Activated CD8-positive, alpha-beta memory T cell treated with anti-CD3 and anti-CD28 coated beads, Interleukin-2, amount 50 U/mL, for 48 hours (primary cell): ENCODE data around the gene TMEM200A.
"Not testable (repeated sequence)": the region's sequence is repeated elsewhere in the genome, so short reads cannot be mapped to it uniquely, and the experiment has no call there.

Experiments used
- DNase-seq: peaks from one replicate; pipeline ENCODE4 v3.0.0-alpha.2; 2020

TMEM200A gene

GRCh38 chr6:130365166-130366106, at the start of gene TMEM200A:
TSS of gene TMEM200A (plus strand) at chr6:130366017. CDS start at chr6:130440423, 74,406 bp downstream.
- DNase-seq: peak; percentile 83

GRCh38 chr6:130320908-130321307, 44.9 kb upstream of the TMEM200A start:
- DNase-seq: no peak

- DNase-seq: peak; percentile 56
Observed at GRCh38 chr6:130322673-130323268, 43.0 kb upstream of the TMEM200A start.

- no peak for DNase-seq
Observed at GRCh38 chr6:130324657-130325056, 41.2 kb upstream of the TMEM200A start.

GRCh38 chr6:130326496-130326895, 39.3 kb upstream of the TMEM200A start:
- no peak for DNase-seq

- no peak for DNase-seq
Observed at GRCh38 chr6:130337534-130337933, 28.3 kb upstream of the TMEM200A start.

- not testable (repeated sequence) for DNase-seq
Observed at GRCh38 chr6:130346324-130346723, 19.5 kb upstream of the TMEM200A start.

- DNase-seq: no peak
Observed at GRCh38 chr6:130354322-130354721, 11.5 kb upstream of the TMEM200A start.

GRCh38 chr6:130355572-130355971, 10.2 kb upstream of the TMEM200A start:
- no peak for DNase-seq

- no peak for DNase-seq
Observed at GRCh38 chr6:130357436-130357835, 8.4 kb upstream of the TMEM200A start.

- no peak for DNase-seq
Observed at GRCh38 chr6:130359736-130360135, 6.1 kb upstream of the TMEM200A start.

- no peak for DNase-seq
Observed at GRCh38 chr6:130362128-130362527, 3.7 kb upstream of the TMEM200A start.

- no peak for DNase-seq
Observed at GRCh38 chr6:130364224-130364780, 1.5 kb upstream of the TMEM200A start.

- DNase-seq: peak; percentile 60
Observed at GRCh38 chr6:130366107-130367005, 539 bp downstream of the TMEM200A start.

GRCh38 chr6:130367767-130368166, 1.9 kb downstream of the TMEM200A start:
- DNase-seq: no peak

GRCh38 chr6:130368576-130368975, 2.8 kb downstream of the TMEM200A start:
- no peak for DNase-seq

GRCh38 chr6:130369831-130370230, 4.0 kb downstream of the TMEM200A start:
- DNase-seq: no peak

GRCh38 chr6:130371921-130372420, 6.2 kb downstream of the TMEM200A start:
- DNase-seq: no peak

GRCh38 chr6:130372786-130373185, 7.0 kb downstream of the TMEM200A start:
- no peak for DNase-seq

- DNase-seq: no peak
Observed at GRCh38 chr6:130373992-130374391, 8.2 kb downstream of the TMEM200A start.

GRCh38 chr6:130376936-130377335, 11.1 kb downstream of the TMEM200A start:
- DNase-seq: no peak

GRCh38 chr6:130377371-130377770, 11.6 kb downstream of the TMEM200A start:
- no peak for DNase-seq

- DNase-seq: no peak
Observed at GRCh38 chr6:130377915-130378314, 12.1 kb downstream of the TMEM200A start.
